ENCODE results near the gene EDN2.

- TF ChIP-seq CTCF (IDR thresholded peaks at IDR 0.05; ENCODE audit: low read length) (no peak), EZH2 (optimal IDR thresholded peaks at IDR 0.05; ENCODE audit: low read depth, low read length) (no peak)
Measured at GRCh38 chr1:41475859-41476567, 8.5 kb downstream of the EDN2 start.
